Measurements from ENCODE around the gene CYP46A1. TPM values are rescaled to one million over a fixed set of nuclear protein-coding genes. Genes with fewer than 3 reads are reported as not detected.

The CYP46A1 gene
- total RNA-seq, 2 experiments from 2014 or later, result 0.05 to 0.23 TPM

DNA sequence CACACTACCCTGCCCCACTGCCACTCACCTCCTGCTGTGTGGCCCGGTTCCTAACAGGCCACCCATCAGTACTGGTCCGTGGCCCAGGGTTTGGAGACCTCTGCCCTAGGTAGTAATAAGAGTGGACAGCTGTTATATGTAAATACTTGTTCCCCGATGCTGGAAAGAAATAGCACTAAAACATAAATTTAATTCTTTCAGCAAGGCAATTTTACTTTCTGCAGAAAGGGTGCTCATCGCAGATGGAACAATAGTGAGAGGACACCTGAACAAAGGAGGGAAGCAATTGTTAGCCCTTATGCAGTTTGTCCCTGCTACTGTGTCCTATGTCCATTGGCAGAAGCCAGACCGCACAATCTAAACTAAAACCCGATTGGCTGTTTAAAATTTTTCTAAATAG lies 5.9 kb upstream of the CYP46A1 start:
- peaks cover 2% of the 10 kb centered on the region for H3K4me1 Mint-ChIP-seq

DNA sequence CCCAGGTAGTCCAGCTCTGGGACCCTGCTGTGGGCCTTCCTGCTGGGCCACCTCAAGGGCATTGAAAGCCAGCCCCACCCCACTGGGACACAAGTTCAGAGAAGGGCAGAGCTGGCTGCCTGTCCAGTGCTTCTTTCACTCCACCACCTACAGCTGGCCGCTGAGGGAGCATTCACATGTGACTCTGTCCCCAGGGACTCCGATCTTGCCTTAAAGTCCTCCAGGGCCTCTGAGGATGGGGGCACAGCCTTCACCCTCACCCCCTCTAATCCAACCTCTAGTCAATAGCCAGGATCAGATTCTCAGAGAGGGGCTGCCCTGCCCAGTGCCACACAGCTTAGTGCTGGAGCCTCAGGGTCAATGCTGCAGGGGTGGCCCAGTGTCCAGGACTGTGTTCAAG lies 5.0 kb upstream of the CYP46A1 start:
- Mint-ChIP-seq H3K9me3 (ENCODE audit: low read depth) (peaks cover 5% of the 10 kb centered on the region), H3K27ac (no peak overlapping the region), H3K4me1 (peaks cover 2% of the 10 kb centered on the region), H3K27me3 (peaks cover under 1% of the 10 kb centered on the region), H3K4me3 (no peak overlapping the region), H3K36me3 (ENCODE audit: low read depth) (no peaks in the 10 kb centered on the region)
- POLR2A ChIA-PET, result no interaction called here
- CTCF ChIA-PET, result no interaction called here
- intact Hi-C loops (cut with DNase I, micrococcal nuclease), result no loop called here
- no peak for DNase-seq
- ATAC-seq, result no peak

More for the DNA sequence above, 5.9 kb upstream of the CYP46A1 start:
- intact Hi-C loops (cut with DNase I, micrococcal nuclease), result no loop called here
- Mint-ChIP-seq H3K4me3 (no peak overlapping the region), H3K36me3 (ENCODE audit: low read depth) (no peaks in the 10 kb centered on the region), H3K27ac (no peak overlapping the region), H3K9me3 (ENCODE audit: low read depth) (peaks cover 5% of the 10 kb centered on the region), H3K27me3 (peaks cover 2% of the 10 kb centered on the region)
- no peak for ATAC-seq
- DNase-seq, result no peak
- POLR2A ChIA-PET, result no interaction called here
- CTCF ChIA-PET, result interaction anchor here (1.2 to 1.4 kb wide), 2 partner anchors 9 to 52 kb away, joined by 3 read pairs; no protein-coding TSS in a partner anchor

GRCh38 chr14:99679543-99679942 lies 4.6 kb upstream of the CYP46A1 start:
- H3K4me1 Mint-ChIP-seq, result peaks cover 2% of the 10 kb centered on the region
- DNase-seq (no peak), ATAC-seq (no peak)
- ChIA-PET POLR2A (no interaction called here), CTCF (interaction anchor here (0.7 to 0.8 kb wide), 2 partner anchors 18 to 127 kb away, joined by 3 read pairs; no protein-coding TSS in a partner anchor)
- H3K27me3 Mint-ChIP-seq, result no peaks in the 10 kb centered on the region
- no peaks in the 10 kb centered on the region for H3K36me3 Mint-ChIP-seq (ENCODE audit: low read depth)
- intact Hi-C loops (cut with DNase I, micrococcal nuclease), result no loop called here
- no peak overlapping the region for H3K4me3 Mint-ChIP-seq
- peaks cover 5% of the 10 kb centered on the region for H3K9me3 Mint-ChIP-seq (ENCODE audit: low read depth)
- H3K27ac Mint-ChIP-seq, result no peak overlapping the region

DNA sequence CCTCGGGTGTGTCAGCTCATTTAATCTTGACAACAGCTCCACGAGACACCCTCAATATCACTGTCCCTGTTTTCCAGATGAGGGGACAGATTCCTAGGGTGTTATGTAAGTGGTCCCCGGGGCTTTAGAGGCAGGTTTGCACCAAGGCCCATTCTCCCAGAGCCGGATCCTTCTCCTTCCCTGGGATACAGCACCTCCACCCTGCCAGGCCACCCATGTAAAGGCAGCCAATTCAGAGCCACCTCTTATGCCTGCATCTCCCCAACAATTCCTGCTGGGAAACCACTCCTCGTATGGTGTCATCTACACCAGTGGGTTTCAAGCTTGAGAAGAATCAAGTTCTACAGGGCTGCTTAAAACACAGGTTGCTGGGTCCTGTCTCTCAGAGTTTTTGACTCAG lies 4.1 kb upstream of the CYP46A1 start:
- ChIA-PET POLR2A (no interaction called here), CTCF (interaction anchor here (0.6 to 0.8 kb wide), 3 partner anchors 18 to 194 kb away, joined by 3 read pairs; no protein-coding TSS in a partner anchor)
- Mint-ChIP-seq H3K9me3 (ENCODE audit: low read depth) (peaks cover 5% of the 10 kb centered on the region), H3K4me3 (no peak overlapping the region), H3K27ac (no peak overlapping the region), H3K4me1 (peaks cover 2% of the 10 kb centered on the region), H3K27me3 (no peaks in the 10 kb centered on the region), H3K36me3 (ENCODE audit: low read depth) (no peaks in the 10 kb centered on the region)
- intact Hi-C loops (cut with DNase I, micrococcal nuclease), result loop anchor here in 1 of 2 experiments (10.0 kb wide), 1 partner anchor 695 kb away; the partner anchor contains the start of gene WDR25
- DNase-seq (no peak), ATAC-seq (no peak)

- CTCF ChIA-PET, result interaction anchor here (0.8 to 1.2 kb wide), 3 partner anchors 12 to 247 kb away, joined by 3 to 5 read pairs (median 3); no protein-coding TSS in a partner anchor
- Mint-ChIP-seq H3K4me1 (peaks cover 2% of the 10 kb centered on the region), H3K4me3 (no peak overlapping the region), H3K27me3 (peaks cover 4% of the 10 kb centered on the region), H3K27ac (no peak overlapping the region), H3K9me3 (ENCODE audit: low read depth) (peaks cover 5% of the 10 kb centered on the region), H3K36me3 (ENCODE audit: low read depth) (no peaks in the 10 kb centered on the region)
- DNase-seq (no peak), ATAC-seq (no peak)
- intact Hi-C loops (cut with DNase I, micrococcal nuclease), result loop anchor here in 1 of 2 experiments (10.0 kb wide), 1 partner anchor 694 kb away; the partner anchor contains the start of gene WDR25
- POLR2A ChIA-PET, result no interaction called here
Measured at GRCh38 chr14:99681101-99681831, 2.8 kb upstream of the CYP46A1 start.

GRCh38 chr14:99681832-99682148 lies 2.3 kb upstream of the CYP46A1 start:
- ChIA-PET CTCF (interaction anchor here (0.8 to 1.2 kb wide), 3 partner anchors 13 to 248 kb away, joined by 3 to 5 read pairs (median 3); no protein-coding TSS in a partner anchor), POLR2A (no interaction called here)
- intact Hi-C loops (cut with DNase I, micrococcal nuclease), result loop anchor here (1.0 to 10.0 kb wide), 3 partner anchors 204 to 693 kb away; partner anchors contain the start of gene WDR25 (in 1 of the 2)
- no peaks in the 10 kb centered on the region for H3K36me3 Mint-ChIP-seq (ENCODE audit: low read depth)
- peaks cover 8% of the 10 kb centered on the region for H3K27me3 Mint-ChIP-seq
- no peak overlapping the region for H3K27ac Mint-ChIP-seq
- H3K4me1 Mint-ChIP-seq, result peaks cover 2% of the 10 kb centered on the region
- peaks cover 5% of the 10 kb centered on the region for H3K9me3 Mint-ChIP-seq (ENCODE audit: low read depth)
- no peak overlapping the region for H3K4me3 Mint-ChIP-seq
- ATAC-seq (no peak), DNase-seq (no peak)

DNA sequence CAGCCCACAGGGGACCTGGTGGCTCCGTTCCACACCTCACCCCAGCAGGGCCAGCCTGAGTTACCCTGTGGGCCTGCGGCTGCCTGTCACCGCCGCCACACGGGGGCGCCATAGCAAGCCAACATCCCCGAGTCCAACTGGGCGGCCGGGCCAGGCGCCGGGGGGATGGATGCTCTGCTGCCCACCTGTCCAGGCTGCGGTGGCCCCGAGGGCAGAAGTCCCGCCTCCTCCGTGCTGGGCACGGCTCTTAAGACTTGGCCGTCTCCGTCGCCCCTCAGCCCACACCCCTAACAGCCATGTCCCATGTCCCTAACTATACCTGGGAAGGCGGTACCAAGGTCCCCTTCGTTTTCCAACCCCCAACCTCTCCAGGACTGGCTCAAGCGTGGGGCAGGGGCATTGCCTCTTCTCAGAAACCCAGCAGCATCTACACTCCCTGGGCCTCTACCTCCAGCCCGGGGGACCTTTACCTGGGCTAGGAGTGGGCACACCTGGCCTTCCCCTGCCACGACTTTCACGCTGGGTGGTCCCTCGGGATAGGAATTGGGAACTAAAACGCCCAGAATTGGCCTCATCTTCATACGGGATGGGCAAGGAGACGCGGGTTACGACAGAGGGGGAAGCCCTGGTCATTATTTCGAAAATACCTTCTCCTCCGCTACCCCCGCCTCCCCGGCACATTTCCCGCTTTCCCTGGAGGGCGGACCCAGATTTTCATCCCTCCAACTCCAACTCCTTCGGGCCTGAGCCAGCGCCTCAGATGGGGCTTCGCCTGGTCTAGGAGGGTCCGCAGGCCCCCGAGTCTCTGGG lies 1.1 kb upstream of the CYP46A1 start:
- peaks cover 4% of the 10 kb centered on the region for H3K4me1 Mint-ChIP-seq
- H3K36me3 Mint-ChIP-seq (ENCODE audit: low read depth), result no peaks in the 10 kb centered on the region
- H3K4me3 Mint-ChIP-seq, result peak overlapping the region; percentile 86
- peaks cover 8% of the 10 kb centered on the region for H3K27me3 Mint-ChIP-seq
- ATAC-seq (peak; percentile 21), DNase-seq (peak; percentile 92)
- intact Hi-C loops (cut with DNase I, micrococcal nuclease), result loop anchor here (1.0 to 10.0 kb wide), 4 partner anchors 165 to 692 kb away; partner anchors contain the start of gene WDR25 (in 1 of the 2)
- peak overlapping the region; percentile 55 for H3K27ac Mint-ChIP-seq
- ChIA-PET CTCF (interaction anchor here (0.6 to 1.4 kb wide), 6 partner anchors 14 to 354 kb away, joined by 3 to 5 read pairs (median 4); no protein-coding TSS in a partner anchor), POLR2A (no interaction called here)
- H3K9me3 Mint-ChIP-seq (ENCODE audit: low read depth), result peaks cover 5% of the 10 kb centered on the region

DNA sequence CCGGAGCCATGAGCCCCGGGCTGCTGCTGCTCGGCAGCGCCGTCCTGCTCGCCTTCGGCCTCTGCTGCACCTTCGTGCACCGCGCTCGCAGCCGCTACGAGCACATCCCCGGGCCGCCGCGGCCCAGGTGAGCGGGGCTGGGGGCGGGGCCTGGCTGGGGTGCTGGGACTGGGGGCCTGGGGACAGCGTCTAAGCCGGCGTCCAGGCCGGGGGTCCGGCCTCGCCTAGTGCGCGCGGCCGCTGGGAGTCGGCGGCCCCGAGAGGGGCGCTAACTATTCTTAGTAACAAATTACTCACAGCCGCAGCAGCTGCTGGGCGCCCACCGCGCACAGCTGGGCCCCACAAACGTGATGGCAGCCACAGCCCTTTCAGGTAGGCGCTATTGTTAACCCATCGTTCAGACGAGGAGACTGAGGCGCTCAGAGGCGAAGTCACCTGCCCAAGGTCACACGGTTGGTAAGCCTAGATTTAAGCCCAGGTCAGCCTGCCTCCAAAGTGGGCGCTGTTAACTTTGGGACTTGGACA lies 374 bp downstream of the CYP46A1 start:
- H3K4me1 Mint-ChIP-seq, result peaks cover 11% of the 10 kb centered on the region
- ATAC-seq (peak; percentile 16), DNase-seq (no peak)
- POLR2A ChIA-PET, result interaction anchor here (1.3 kb wide), 1 partner anchor 203 kb away, joined by 4 read pairs; the partner anchor contains the start of genes CCNK and SETD3
- H3K4me3 Mint-ChIP-seq, result no peak overlapping the region
- H3K27me3 Mint-ChIP-seq, result peaks cover 13% of the 10 kb centered on the region
- no peak overlapping the region for H3K27ac Mint-ChIP-seq
- H3K9me3 Mint-ChIP-seq (ENCODE audit: low read depth), result no peaks in the 10 kb centered on the region
- CTCF ChIA-PET, result interaction anchor here (0.6 to 1.4 kb wide), 10 partner anchors 15 to 509 kb away, joined by 3 to 6 read pairs (median 3); no protein-coding TSS in a partner anchor
- intact Hi-C loops (cut with DNase I, micrococcal nuclease), result loop anchor here (1.0 to 10.0 kb wide), 8 partner anchors 80 to 690 kb away; partner anchors contain the start of genes CCDC85C (in 2 of the 2), CCNK (in 2 of the 2), EML1 (in 1 of the 2) and WDR25 (in 1 of the 2)
- no peaks in the 10 kb centered on the region for H3K36me3 Mint-ChIP-seq (ENCODE audit: low read depth)

GRCh38 chr14:99685151-99685591 lies 1.1 kb downstream of the CYP46A1 start:
- ChIA-PET POLR2A (interaction anchor here (1.3 kb wide), 1 partner anchor 204 kb away, joined by 4 read pairs; the partner anchor contains the start of genes CCNK and SETD3), CTCF (interaction anchor here (0.7 kb wide), 1 partner anchor 508 kb away, joined by 3 read pairs; no protein-coding TSS in a partner anchor)
- intact Hi-C loops (cut with DNase I, micrococcal nuclease), result loop anchor here in 1 of 2 experiments (10.0 kb wide), 1 partner anchor 690 kb away; the partner anchor contains the start of gene WDR25
- H3K27ac Mint-ChIP-seq, result no peak overlapping the region
- peaks cover 18% of the 10 kb centered on the region for H3K27me3 Mint-ChIP-seq
- H3K36me3 Mint-ChIP-seq (ENCODE audit: low read depth), result no peaks in the 10 kb centered on the region
- ATAC-seq (no peak), DNase-seq (no peak)
- no peak overlapping the region for H3K4me3 Mint-ChIP-seq
- H3K4me1 Mint-ChIP-seq, result peaks cover 11% of the 10 kb centered on the region
- H3K9me3 Mint-ChIP-seq (ENCODE audit: low read depth), result no peaks in the 10 kb centered on the region

DNA sequence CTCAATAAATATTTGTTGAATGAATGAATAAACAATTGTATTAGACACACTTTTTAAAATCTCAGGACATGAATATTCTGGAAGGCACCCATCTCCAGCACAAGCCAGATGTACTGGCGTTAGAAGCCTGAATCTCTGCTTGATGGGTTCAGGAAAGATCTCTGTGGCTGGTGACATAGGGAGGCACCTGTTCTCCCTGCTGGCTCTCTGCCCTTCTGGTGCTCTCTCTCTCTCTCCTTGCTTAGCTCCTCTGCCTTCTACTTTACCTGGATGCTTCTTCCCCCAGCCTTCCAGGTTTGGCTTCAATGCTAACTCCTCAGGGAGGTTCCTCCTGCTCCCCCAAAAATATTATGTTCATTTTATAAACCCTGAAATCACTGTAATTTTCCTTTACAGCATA lies 1.5 kb downstream of the CYP46A1 start:
- Mint-ChIP-seq H3K4me3 (no peak overlapping the region), H3K27me3 (peaks cover 22% of the 10 kb centered on the region), H3K36me3 (ENCODE audit: low read depth) (no peaks in the 10 kb centered on the region), H3K9me3 (ENCODE audit: low read depth) (no peaks in the 10 kb centered on the region), H3K27ac (no peak overlapping the region), H3K4me1 (peaks cover 11% of the 10 kb centered on the region)
- ChIA-PET POLR2A (no interaction called here), CTCF (no interaction called here)
- ATAC-seq (no peak), DNase-seq (no peak)
- intact Hi-C loops (cut with DNase I, micrococcal nuclease), result loop anchor here in 1 of 2 experiments (10.0 kb wide), 1 partner anchor 689 kb away; the partner anchor contains the start of gene WDR25

All from activated CD4-positive, alpha-beta T cell treated with anti-CD3 and anti-CD28 coated beads for 36 hours (primary cell).